ENCODE measurements around the gene ZFP90.

- no peak for TF ChIP-seq CTCF (IDR thresholded peaks at IDR 0.05; ENCODE audit: insufficient read depth, low read depth, low read length)
- no peak for TF ChIP-seq EZH2 (IDR thresholded peaks at IDR 0.05; ENCODE audit: insufficient read depth, low read length)
Observed at GRCh38 chr16:68533937-68534336, 5.2 kb upstream of the ZFP90 start.
